Smooth muscle cell (in vitro differentiated cells): Measurements from ENCODE around the gene ROM1. TPM values are rescaled to one million over a fixed set of nuclear protein-coding genes. Genes with fewer than 3 reads are reported as not detected.

Source experiments
- DNase-seq: peaks from one replicate; lab custom pipeline; 2025; ENCODE audit not compliant: unreplicated experiment; lab: John Stamatoyannopoulos, UW
- H2AFZ ChIP-seq: fragments of 200-600 bp; sonication (generic); 2 replicates; pipeline ENCODE4 v1.6.0; 2016; ENCODE audit warnings: antibody characterized with exemption, low read depth, mild to moderate bottlenecking
- H3F3A ChIP-seq: fragments of 200-600 bp; sonication (generic); 2 replicates; pipeline ENCODE4 v1.6.0; 2017; ENCODE audit warnings: antibody characterized with exemption, low read depth
- H3K27ac ChIP-seq: fragments of 200-600 bp; sonication (generic); 2 replicates; pipeline ENCODE4 v1.5.1; 2016; ENCODE audit warnings: low read depth, mild to moderate bottlenecking
- H3K27me3 ChIP-seq: fragments of 200-600 bp; sonication (generic); 2 replicates; pipeline ENCODE4 v1.6.1; 2016; ENCODE audit warnings: low read depth, mild to moderate bottlenecking
- H3K36me3 ChIP-seq: fragments of 200-600 bp; sonication (generic); 2 replicates; pipeline ENCODE4 v1.5.1; 2016; ENCODE audit warnings: low read depth
- H3K4me1 ChIP-seq: fragments of 200-600 bp; sonication (generic); 2 replicates; pipeline ENCODE4 v1.5.1; 2016; ENCODE audit warnings: low read depth
- H3K4me2 ChIP-seq: fragments of 200-600 bp; sonication (generic); 2 replicates; pipeline ENCODE4 v1.6.0; 2016; ENCODE audit warnings: mild to moderate bottlenecking
- H3K4me3 ChIP-seq: fragments of 200-600 bp; sonication (generic); 2 replicates; pipeline ENCODE4 v1.5.1; 2016; ENCODE audit warnings: mild to moderate bottlenecking
- H3K79me2 ChIP-seq: fragments of 200-600 bp; sonication (generic); 2 replicates; pipeline ENCODE4 v1.6.0; 2016; ENCODE audit warnings: low read depth, mild to moderate bottlenecking
- H3K9ac ChIP-seq: fragments of 200-600 bp; sonication (generic); 2 replicates; pipeline ENCODE4 v1.6.0; 2016; ENCODE audit warnings: low read depth
- H3K9me3 ChIP-seq: fragments of 200-600 bp; sonication (generic); replicated peaks from 2 replicates; pipeline ENCODE4 v1.5.1; 2016; ENCODE audit warnings: low read depth
- H4K20me1 ChIP-seq: fragments of 200-600 bp; sonication (generic); 2 replicates; pipeline ENCODE4 v1.6.0; 2016; ENCODE audit warnings: low read depth
- CTCF ChIP-seq: fragments of 200-600 bp; sonication (generic); IDR thresholded peaks from 2 replicates; pipeline ENCODE4 v1.5.1; 2017; ENCODE audit warnings: borderline replicate concordance, mild to moderate bottlenecking, antibody characterized with exemption; ENCODE audit not compliant: insufficient read depth, poor library complexity, severe bottlenecking
- WGBS: methylation state at CpG from one replicate; pipeline ENCODE4 v1.1.7; 2016; ENCODE audit warnings: low lambda C conversion rate; 5-methylcytosine and 5-hydroxymethylcytosine counted together
- microRNA-seq: library from miRNA; unstranded; fragments of <30 nt; microRNA quantifications from one replicate; pipeline ENCODE4, GENCODE V29; 2016; ENCODE audit warnings: borderline number of aligned reads
- polyA plus RNA-seq: library from polyadenylated mRNA; unstranded; fragments of >200 nt; fragmentation: Nextera tagmentation; extraction: Ambion mirVana; gene quantifications from 2 replicates; pipeline ENCODE4 v1.2.1, GENCODE V29; 2016
- small RNA-seq: library from RNA; depleted of rRNA; stranded (forward); fragments of <200 nt; gene quantifications from one replicate; pipeline ENCODE3, GENCODE V24; 2014
- total RNA-seq: library from RNA; depleted of rRNA; stranded (reverse); fragments of >200 nt; gene quantifications from 2 replicates; pipeline ENCODE4 v1.2.3, GENCODE V29; 2014

Gene ROM1
- total and polyA plus RNA-seq, 2 experiments from 2014 or later = 1.4 to 4.0 TPM

DNA sequence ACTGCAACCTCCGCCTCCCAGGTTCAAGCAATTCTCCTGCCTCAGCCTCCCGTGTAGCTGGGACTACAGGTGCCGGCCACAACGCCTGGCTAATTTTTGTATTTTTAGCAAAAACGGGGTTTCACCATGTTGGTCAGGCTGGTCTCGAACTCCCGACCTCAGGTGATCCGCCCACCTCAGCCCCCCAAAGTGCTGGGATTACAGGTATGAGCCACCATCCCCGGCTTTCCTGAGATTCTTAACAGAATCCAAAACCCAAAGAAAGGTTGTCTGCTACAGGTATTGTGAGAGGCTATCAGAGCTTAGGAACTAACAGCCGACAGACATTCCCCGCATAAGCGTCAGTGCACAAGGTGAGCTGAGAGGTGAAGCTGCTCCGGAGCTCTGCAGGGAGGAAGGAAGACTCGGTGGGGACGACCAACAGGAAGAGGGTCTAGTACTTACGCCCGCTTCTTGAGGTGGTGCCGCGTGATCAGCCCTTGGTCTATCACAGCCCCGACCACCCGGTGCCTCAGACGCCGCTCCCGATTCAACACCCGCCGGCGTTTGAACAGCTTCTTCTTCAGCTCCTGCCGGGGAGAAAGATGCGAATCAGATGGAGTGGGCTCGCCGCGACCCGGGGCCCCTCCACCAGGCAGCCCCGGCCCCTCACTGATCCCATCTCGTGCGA is 51.5 kb downstream of the ROM1 start:
- peak overlapping the region; percentile 81 for H2AFZ ChIP-seq
- no peaks in the 10 kb centered on the region for H3K9me3 ChIP-seq
- DNase-seq = no peak
- peak overlapping the region; percentile 91 for H3K4me2 ChIP-seq
- peak overlapping the region; percentile 67 for H3K27ac ChIP-seq
- no peak for TF ChIP-seq CTCF
- H3K4me1 ChIP-seq = peaks cover 18% of the 10 kb centered on the region
- peak overlapping the region; percentile 85 for H3K4me3 ChIP-seq
- whole genome bisulfite sequencing = under 1% methylated on average over 35 of the region's 36 CpGs
- H3K9ac ChIP-seq = peak overlapping the region; percentile 78
- no peaks in the 10 kb centered on the region for H3K36me3 ChIP-seq
- peaks cover 14% of the 10 kb centered on the region for H3F3A ChIP-seq
- peaks cover 17% of the 10 kb centered on the region for H4K20me1 ChIP-seq
- peaks cover 34% of the 10 kb centered on the region for H3K79me2 ChIP-seq
- no peaks in the 10 kb centered on the region for H3K27me3 ChIP-seq

Small RNA genes lying within 50 kb of the gene (microRNA-seq; reads per million reads assigned to microRNA genes)
- 4.7 reads per million for gene MIR6747

Small RNA genes lying within 50 kb of the gene (small RNA-seq; reads per million reads assigned to genes)
- 0.08 reads per million for gene AP001458.1
- gene MIR6747 = 0.16 reads per million

Other genes with a start within 250 kb of the ROM1 start
- gene SCGB1A1, start 194.2 kb upstream of the ROM1 start, total RNA-seq = not detected in 2 replicates
- not detected in 2 replicates for gene SCGB1A1, start 194.2 kb upstream of the ROM1 start, polyA plus RNA-seq
- 229 and 240 TPM in 2 replicates for gene AHNAK, start 66.5 kb upstream of the ROM1 start, total RNA-seq
- gene AHNAK, start 66.5 kb upstream of the ROM1 start, polyA plus RNA-seq = 27.2 and 58.8 TPM in 2 replicates
- gene EEF1G, start 39.4 kb upstream of the ROM1 start, total RNA-seq = 773 and 864 TPM in 2 replicates
- 433 and 463 TPM in 2 replicates for gene EEF1G, start 39.4 kb upstream of the ROM1 start, polyA plus RNA-seq
- gene TUT1, start 21.7 kb upstream of the ROM1 start, total RNA-seq = 3.0 and 5.5 TPM in 2 replicates
- gene TUT1, start 21.7 kb upstream of the ROM1 start, polyA plus RNA-seq = 15.9 and 18.6 TPM in 2 replicates
- 57.0 and 65.9 TPM in 2 replicates for gene MTA2, start 11.4 kb upstream of the ROM1 start, total RNA-seq
- 20.5 and 22.7 TPM in 2 replicates for gene MTA2, start 11.4 kb upstream of the ROM1 start, polyA plus RNA-seq
- 20.6 and 35.0 TPM in 2 replicates for gene EML3, start 482 bp upstream of the ROM1 start, total RNA-seq
- gene EML3, start 482 bp upstream of the ROM1 start, polyA plus RNA-seq = 36.8 and 47.2 TPM in 2 replicates
- 19.3 and 20.0 TPM in 2 replicates for gene B3GAT3, start 8.7 kb downstream of the ROM1 start, total RNA-seq
- 66.9 and 73.8 TPM in 2 replicates for gene B3GAT3, start 8.7 kb downstream of the ROM1 start, polyA plus RNA-seq
- gene GANAB, start 33.4 kb downstream of the ROM1 start, total RNA-seq = 176 and 186 TPM in 2 replicates
- gene GANAB, start 33.4 kb downstream of the ROM1 start, polyA plus RNA-seq = 194 and 225 TPM in 2 replicates
- 7.3 and 8.2 TPM in 2 replicates for gene INTS5, start 40.0 kb downstream of the ROM1 start, total RNA-seq
- gene INTS5, start 40.0 kb downstream of the ROM1 start, polyA plus RNA-seq = 11.9 and 13.2 TPM in 2 replicates
- 54.4 and 68.4 TPM in 2 replicates for gene C11orf98, start 52.0 kb downstream of the ROM1 start, total RNA-seq
- 101 and 114 TPM in 2 replicates for gene C11orf98, start 52.0 kb downstream of the ROM1 start, polyA plus RNA-seq
- 1.3 and 4.9 TPM in 2 replicates for gene CSKMT, start 52.1 kb downstream of the ROM1 start, total RNA-seq
- gene CSKMT, start 52.1 kb downstream of the ROM1 start, polyA plus RNA-seq = 1.4 and 9.8 TPM in 2 replicates
- gene UQCC3, start 58.4 kb downstream of the ROM1 start, total RNA-seq = 5.5 and 7.7 TPM in 2 replicates
- gene UQCC3, start 58.4 kb downstream of the ROM1 start, polyA plus RNA-seq = 14.4 and 16.7 TPM in 2 replicates
- 1.5 and 5.6 TPM in 2 replicates for gene LBHD1, start 59.0 kb downstream of the ROM1 start, total RNA-seq
- gene LBHD1, start 59.0 kb downstream of the ROM1 start, polyA plus RNA-seq = 3.9 and 7.7 TPM in 2 replicates
- gene UBXN1, start 65.8 kb downstream of the ROM1 start, total RNA-seq = 52.2 and 58.1 TPM in 2 replicates
- 73.5 and 78.4 TPM in 2 replicates for gene UBXN1, start 65.8 kb downstream of the ROM1 start, polyA plus RNA-seq
- gene LRRN4CL, start 76.3 kb downstream of the ROM1 start, total RNA-seq = 0.76 and 1.3 TPM in 2 replicates
- gene LRRN4CL, start 76.3 kb downstream of the ROM1 start, polyA plus RNA-seq = not detected in 2 replicates
- gene BSCL2, start 94.2 kb downstream of the ROM1 start, total RNA-seq = 76.4 and 79.7 TPM in 2 replicates
- gene BSCL2, start 94.2 kb downstream of the ROM1 start, polyA plus RNA-seq = 115 and 123 TPM in 2 replicates
- gene GNG3, start 94.4 kb downstream of the ROM1 start, total RNA-seq = 0.18 TPM in 1 of 2 replicates, not detected in the other
- gene GNG3, start 94.4 kb downstream of the ROM1 start, polyA plus RNA-seq = 0.18 and 1.2 TPM in 2 replicates
- gene HNRNPUL2, start 114.2 kb downstream of the ROM1 start, total RNA-seq = 14.3 and 19.4 TPM in 2 replicates
- 3.6 and 4.5 TPM in 2 replicates for gene HNRNPUL2, start 114.2 kb downstream of the ROM1 start, polyA plus RNA-seq
- gene TTC9C, start 115.2 kb downstream of the ROM1 start, total RNA-seq = 20.1 and 53.0 TPM in 2 replicates
- 46.9 and 49.3 TPM in 2 replicates for gene TTC9C, start 115.2 kb downstream of the ROM1 start, polyA plus RNA-seq
- gene ZBTB3, start 140.9 kb downstream of the ROM1 start, total RNA-seq = 3.3 TPM in 2 replicates
- gene ZBTB3, start 140.9 kb downstream of the ROM1 start, polyA plus RNA-seq = 2.9 and 3.6 TPM in 2 replicates
- gene POLR2G, start 148.3 kb downstream of the ROM1 start, total RNA-seq = 147 and 197 TPM in 2 replicates
- 192 and 220 TPM in 2 replicates for gene POLR2G, start 148.3 kb downstream of the ROM1 start, polyA plus RNA-seq
- gene TAF6L, start 158.1 kb downstream of the ROM1 start, total RNA-seq = 10.5 and 11.9 TPM in 2 replicates
- 18.6 and 27.2 TPM in 2 replicates for gene TAF6L, start 158.1 kb downstream of the ROM1 start, polyA plus RNA-seq
- gene TMEM179B, start 174.1 kb downstream of the ROM1 start, total RNA-seq = 96.0 and 103 TPM in 2 replicates
- gene TMEM179B, start 174.1 kb downstream of the ROM1 start, polyA plus RNA-seq = 113 and 125 TPM in 2 replicates
- gene TMEM223, start 178.7 kb downstream of the ROM1 start, total RNA-seq = 43.2 and 47.8 TPM in 2 replicates
- 40.8 and 46.8 TPM in 2 replicates for gene TMEM223, start 178.7 kb downstream of the ROM1 start, polyA plus RNA-seq
- gene NXF1, start 192.2 kb downstream of the ROM1 start, total RNA-seq = 33.4 and 35.4 TPM in 2 replicates
- gene NXF1, start 192.2 kb downstream of the ROM1 start, polyA plus RNA-seq = 46.5 and 78.8 TPM in 2 replicates
- gene STX5, start 218.8 kb downstream of the ROM1 start, total RNA-seq = 44.6 and 52.6 TPM in 2 replicates
- 67.9 and 69.0 TPM in 2 replicates for gene STX5, start 218.8 kb downstream of the ROM1 start, polyA plus RNA-seq
- not detected in 2 replicates for gene TEX54, start 219.6 kb downstream of the ROM1 start, total RNA-seq
- gene TEX54, start 219.6 kb downstream of the ROM1 start, polyA plus RNA-seq = 1.4 and 3.1 TPM in 2 replicates
- gene WDR74, start 226.3 kb downstream of the ROM1 start, total RNA-seq = 19.3 and 36.6 TPM in 2 replicates
- 41.3 and 46.1 TPM in 2 replicates for gene WDR74, start 226.3 kb downstream of the ROM1 start, polyA plus RNA-seq